Ammon's horn (tissue), 1 donor: Measurements from ENCODE around the gene JUN.

Source experiments
- DNase-seq: peaks from one replicate; pipeline ENCODE4 v3.0.0-alpha.2; 2016; ENCODE audit warnings: low spot score

The JUN gene

GRCh38 chr1:58783090-58783992 lies 506 bp downstream of the JUN start:
- DNase-seq = peak; percentile 58

- DNase-seq = peak; percentile 74
Measured at GRCh38 chr1:58782178-58783089, 1.4 kb downstream of the JUN start.

- peak; percentile 74 for DNase-seq
Measured at GRCh38 chr1:58781541-58782177, 2.2 kb downstream of the JUN start.

GRCh38 chr1:58780836-58781452 lies 2.9 kb downstream of the JUN start:
- DNase-seq = no peak

DNA sequence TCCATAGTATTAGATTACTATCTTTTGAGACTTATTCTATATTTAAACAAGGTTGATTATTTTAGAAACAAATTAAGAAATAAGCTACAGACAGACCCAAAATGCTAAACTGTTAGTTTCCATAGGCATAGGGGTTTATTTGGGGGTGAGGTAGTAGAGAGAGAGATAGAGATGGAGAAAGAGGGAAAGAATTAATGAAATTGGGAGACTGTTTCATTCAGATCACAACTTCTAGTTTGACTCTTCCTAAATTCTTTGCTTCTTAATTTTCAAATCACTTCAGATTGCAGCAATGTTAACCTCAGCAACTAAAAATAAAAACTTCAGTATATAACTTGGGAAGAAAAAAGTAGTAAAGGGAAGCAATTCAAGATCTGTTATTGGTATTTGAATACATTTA lies 3.4 kb downstream of the JUN start:
- no peak for DNase-seq

DNA sequence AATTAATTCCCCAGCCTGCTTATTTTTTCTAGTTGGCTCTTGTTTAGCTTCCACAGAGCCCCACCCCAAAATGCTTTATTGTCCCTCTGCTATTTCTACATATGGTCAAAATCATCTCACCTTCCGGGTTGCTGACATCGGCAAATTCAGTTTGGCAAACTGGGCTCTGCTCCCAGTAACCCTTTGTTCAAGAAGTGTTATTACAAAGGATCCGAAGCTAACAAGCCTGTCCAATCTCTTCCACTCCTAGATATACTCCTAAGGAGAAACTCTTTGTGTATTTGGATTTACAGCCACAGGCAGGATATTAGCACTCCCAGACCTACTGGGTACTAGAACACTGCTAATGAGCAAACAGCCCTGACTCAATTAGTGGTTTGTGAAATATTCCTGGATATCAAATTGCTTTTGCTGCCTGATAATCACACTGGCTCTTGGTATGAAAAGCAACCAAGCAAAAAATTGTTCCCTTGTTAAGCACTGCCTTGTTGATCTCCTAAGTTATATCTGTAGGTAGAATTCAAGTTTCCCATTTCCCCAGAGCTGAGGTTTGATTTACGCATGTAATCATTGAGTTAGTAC lies 4.0 kb downstream of the JUN start:
- DNase-seq = peak; percentile 2

GRCh38 chr1:58779059-58779754 lies 4.6 kb downstream of the JUN start:
- no peak for DNase-seq

DNA sequence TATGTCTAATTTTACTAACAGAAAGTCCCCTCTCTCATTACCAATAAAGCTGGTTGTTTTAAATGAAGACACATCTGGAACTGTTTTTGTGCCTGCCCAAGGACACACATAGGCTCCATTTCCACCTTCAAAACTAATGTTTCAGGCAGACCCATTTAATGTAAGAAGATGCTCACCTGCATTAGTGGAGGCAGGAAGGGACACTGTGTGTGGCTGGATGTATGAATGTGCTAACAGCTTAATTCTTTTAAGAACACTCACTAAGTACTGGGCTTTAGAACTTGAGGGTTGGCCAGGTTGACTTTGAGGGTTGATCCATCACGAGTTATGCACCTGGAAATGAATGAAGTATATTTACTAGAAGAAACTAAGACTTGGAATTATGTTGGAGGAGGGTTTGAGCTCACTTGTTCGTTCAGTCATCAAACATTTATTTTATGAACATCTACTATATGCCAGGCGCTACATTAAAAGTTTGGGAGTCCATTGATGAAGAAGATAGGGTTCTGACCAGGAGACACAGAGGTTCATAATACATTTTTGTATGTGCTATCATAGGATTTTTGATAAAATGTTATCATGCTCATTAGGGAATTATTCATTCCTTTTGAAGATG lies 5.4 kb downstream of the JUN start:
- no peak for DNase-seq

- no peak for DNase-seq
Measured at GRCh38 chr1:58774027-58774426, 9.8 kb downstream of the JUN start.

GRCh38 chr1:58773406-58773840 lies 10.4 kb downstream of the JUN start:
- peak; percentile 43 for DNase-seq

- DNase-seq = no peak
Measured at GRCh38 chr1:58769809-58770320, 14.0 kb downstream of the JUN start.

- peak; percentile 72 for DNase-seq
Measured at GRCh38 chr1:58768971-58769808, 14.7 kb downstream of the JUN start.

DNA sequence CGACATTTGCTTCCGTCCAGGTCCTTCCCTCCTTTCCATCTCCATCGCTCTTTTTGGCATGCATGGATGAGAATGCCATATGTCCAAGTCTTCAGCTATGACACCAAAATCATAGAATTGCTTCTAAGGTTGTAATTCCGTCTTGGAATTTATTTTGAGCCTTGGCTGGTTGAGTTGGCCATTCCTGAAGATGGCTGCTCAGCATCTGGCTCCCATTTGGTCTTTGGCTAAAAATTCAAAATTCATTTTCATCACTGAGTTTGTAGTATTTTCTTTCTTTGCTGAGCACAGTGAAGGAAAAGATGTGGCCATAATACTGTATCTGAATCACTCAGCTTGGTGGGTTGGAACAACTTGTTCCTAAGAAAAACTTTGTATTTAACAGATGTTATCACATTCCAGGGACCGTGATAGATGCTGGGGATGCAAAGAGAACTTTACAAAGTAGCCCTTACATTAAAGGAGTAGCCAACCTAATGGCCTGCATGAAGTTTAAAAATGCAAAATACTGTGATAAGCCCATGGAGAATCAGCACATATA lies 15.6 kb downstream of the JUN start:
- DNase-seq = no peak

DNA sequence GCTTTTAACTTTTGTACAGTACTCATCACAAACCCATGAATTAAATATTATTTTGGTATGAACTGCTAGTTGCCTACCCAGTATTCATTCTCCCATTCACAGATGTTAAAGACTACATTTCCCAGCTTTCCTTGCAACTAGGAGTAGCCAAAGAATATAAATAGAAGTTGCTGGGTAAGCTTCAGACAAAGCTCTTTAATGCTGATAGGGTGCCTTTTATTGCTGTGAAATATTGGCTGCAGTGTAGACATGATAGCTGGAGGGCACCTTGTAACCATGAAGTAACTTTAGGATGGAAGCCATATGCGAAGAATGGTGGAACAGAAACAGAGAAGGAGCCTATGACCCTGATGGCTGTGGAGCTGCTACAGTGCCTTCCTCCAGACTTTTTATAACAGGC lies 16.7 kb downstream of the JUN start:
- DNase-seq = no peak

DNA sequence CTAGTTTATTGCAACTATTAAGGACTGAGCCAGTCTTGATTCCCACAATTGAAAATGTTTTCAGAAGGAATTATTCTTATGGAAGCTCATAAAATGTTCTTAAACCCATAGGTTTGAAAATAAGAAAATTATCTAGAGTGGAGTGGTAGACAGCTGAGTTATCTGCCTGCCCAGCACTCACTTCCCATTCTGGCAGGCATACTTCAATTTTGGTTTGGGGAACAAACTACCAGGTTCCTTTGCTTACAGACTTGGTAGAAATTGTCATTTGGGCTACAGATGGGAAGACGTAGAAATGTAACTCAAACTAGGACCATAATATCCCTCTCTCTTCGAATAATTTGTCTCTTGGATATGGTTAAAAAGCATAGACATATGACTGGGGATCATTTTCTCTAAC lies 18.4 kb downstream of the JUN start:
- no peak for DNase-seq

- DNase-seq = no peak
Measured at GRCh38 chr1:58765006-58765405, 18.8 kb downstream of the JUN start.

DNA sequence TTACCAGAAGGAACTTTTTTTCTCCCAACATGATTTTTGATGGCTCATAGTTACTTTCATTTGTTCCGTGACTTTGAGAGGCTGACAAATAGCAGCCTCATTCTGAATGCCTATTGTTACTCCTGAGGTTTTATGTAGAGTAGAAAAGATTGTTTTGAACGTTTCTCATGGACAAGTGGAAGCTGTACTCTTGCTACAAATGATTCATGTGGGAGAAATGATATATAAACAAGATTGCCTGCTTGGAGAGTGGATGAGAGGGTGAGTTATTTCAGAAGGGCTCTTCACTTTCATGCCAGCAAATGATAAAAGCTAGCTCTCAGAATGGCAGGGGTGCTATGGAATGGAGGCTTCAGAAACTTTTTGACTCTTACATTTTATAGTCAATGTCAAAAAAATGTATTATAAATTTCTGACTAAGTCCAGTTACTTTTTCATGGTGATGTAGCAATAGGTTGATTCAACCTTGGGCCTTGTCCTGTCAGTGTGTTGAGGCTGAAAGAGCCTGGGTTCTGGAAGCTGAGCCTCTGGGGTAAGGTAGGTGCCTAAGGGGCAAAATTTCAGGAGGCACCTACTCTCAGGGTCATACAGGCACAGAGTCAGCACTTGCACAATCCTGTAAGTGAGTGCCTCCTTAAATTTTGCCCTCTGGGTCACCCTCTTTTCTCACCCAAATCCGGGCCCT lies 19.4 kb downstream of the JUN start:
- no peak for DNase-seq

DNA sequence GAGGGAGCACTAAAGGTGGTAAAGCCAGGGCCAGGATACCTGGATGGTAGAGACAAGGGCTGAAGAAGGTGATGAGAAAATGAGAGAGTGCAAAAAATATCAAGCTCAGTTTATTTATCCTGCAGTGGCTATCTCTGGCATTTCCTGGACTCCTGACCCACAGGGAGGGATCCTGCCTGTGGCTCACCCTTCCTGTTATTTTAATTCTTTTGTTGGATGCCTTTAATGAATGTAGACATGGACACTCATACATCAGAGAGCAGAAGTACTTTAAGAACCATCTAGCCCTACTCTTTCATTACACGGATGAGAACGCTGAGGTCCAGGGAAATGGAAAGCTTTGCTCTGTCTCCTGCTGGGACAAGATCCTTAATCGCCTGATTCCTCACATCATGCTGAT lies 20.6 kb downstream of the JUN start:
- DNase-seq = no peak
